Effector CD4-positive, alpha-beta T cell (primary cell): ENCODE data around the gene TBP.
"Not testable (repeated sequence)": the region's sequence is repeated elsewhere in the genome, so short reads cannot be mapped to it uniquely, and the experiment has no call there.

ENCODE experiments used
- DNase-seq: peaks from one replicate; pipeline ENCODE4 v3.0.0-alpha.2; 2020
- total RNA-seq: gene quantifications from one replicate; lab custom pipeline; 2026; lab: John Stamatoyannopoulos, UW

TBP gene
- 19.5 reads per million, percentile 46 among the genes with 10 or more reads in this experiment for total RNA-seq

- DNase-seq = peak; percentile 98
Measured at GRCh38 chr6:170554013-170554795, at the start of gene TBP. Gene TBP, plus strand, starts transcription at chr6:170554369. Its CDS starts 2,661 bp downstream, at chr6:170557030.

- DNase-seq = no peak
Measured at GRCh38 chr6:170504479-170504878, 49.7 kb upstream of the TBP start.

GRCh38 chr6:170505306-170505705, 48.9 kb upstream of the TBP start:
- no peak for DNase-seq

- no peak for DNase-seq
Measured at GRCh38 chr6:170506446-170506845, 47.7 kb upstream of the TBP start.

- not testable (repeated sequence) for DNase-seq
Measured at GRCh38 chr6:170507728-170508127, 46.4 kb upstream of the TBP start.

- not testable (repeated sequence) for DNase-seq
Measured at GRCh38 chr6:170508275-170508674, 45.9 kb upstream of the TBP start.

- DNase-seq = not testable (repeated sequence)
Measured at GRCh38 chr6:170508892-170509722, 45.1 kb upstream of the TBP start.

- no peak for DNase-seq
Measured at GRCh38 chr6:170509723-170510018, 44.5 kb upstream of the TBP start.

- no peak for DNase-seq
Measured at GRCh38 chr6:170510631-170511030, 43.5 kb upstream of the TBP start.

- no peak for DNase-seq
Measured at GRCh38 chr6:170512249-170512648, 41.9 kb upstream of the TBP start.

- no peak for DNase-seq
Measured at GRCh38 chr6:170514908-170515307, 39.3 kb upstream of the TBP start.

- peak; percentile 24 for DNase-seq
Measured at GRCh38 chr6:170516783-170517616, 37.2 kb upstream of the TBP start.

GRCh38 chr6:170522565-170523183, 31.5 kb upstream of the TBP start:
- DNase-seq = no peak

- DNase-seq = no peak
Measured at GRCh38 chr6:170523256-170524171, 30.7 kb upstream of the TBP start.

GRCh38 chr6:170524172-170524502, 30.0 kb upstream of the TBP start:
- DNase-seq = no peak

- no peak for DNase-seq
Measured at GRCh38 chr6:170525795-170526194, 28.4 kb upstream of the TBP start.

GRCh38 chr6:170527995-170528394, 26.2 kb upstream of the TBP start:
- not testable (repeated sequence) for DNase-seq

GRCh38 chr6:170529839-170530469, 24.2 kb upstream of the TBP start:
- DNase-seq = peak; percentile 58

GRCh38 chr6:170532867-170533488, 21.2 kb upstream of the TBP start:
- DNase-seq = no peak

- DNase-seq = no peak
Measured at GRCh38 chr6:170533792-170534191, 20.4 kb upstream of the TBP start.

GRCh38 chr6:170535004-170535403, 19.2 kb upstream of the TBP start:
- no peak for DNase-seq
